Esophagus muscularis mucosa (tissue), 3 donors: Measurements from ENCODE around the gene ACVRL1.

ENCODE experiments used
- POLR2AphosphoS5 ChIP-seq, 2 donors: sonication (generic); formaldehyde crosslinking; IDR thresholded peaks; one replicate each; pipeline ENCODE4 v1.6.1; 2017; ENCODE audit warnings: antibody characterized with exemption in 2 of 2
- TF ChIP-seq, protein P1 (sequence below), 3 experiments: fragments of 200-600 bp in 2 of 3; fragments of 450-650 bp in 1 of 3; sonication (generic) in 2 of 3; IDR thresholded peaks; one replicate each; pipeline ENCODE4 v1.5.1; 2017 to 2019; ENCODE audit warnings: antibody characterized with exemption in 3 of 3, mild to moderate bottlenecking in 2 of 3, moderate library complexity in 1 of 3

DNA sequence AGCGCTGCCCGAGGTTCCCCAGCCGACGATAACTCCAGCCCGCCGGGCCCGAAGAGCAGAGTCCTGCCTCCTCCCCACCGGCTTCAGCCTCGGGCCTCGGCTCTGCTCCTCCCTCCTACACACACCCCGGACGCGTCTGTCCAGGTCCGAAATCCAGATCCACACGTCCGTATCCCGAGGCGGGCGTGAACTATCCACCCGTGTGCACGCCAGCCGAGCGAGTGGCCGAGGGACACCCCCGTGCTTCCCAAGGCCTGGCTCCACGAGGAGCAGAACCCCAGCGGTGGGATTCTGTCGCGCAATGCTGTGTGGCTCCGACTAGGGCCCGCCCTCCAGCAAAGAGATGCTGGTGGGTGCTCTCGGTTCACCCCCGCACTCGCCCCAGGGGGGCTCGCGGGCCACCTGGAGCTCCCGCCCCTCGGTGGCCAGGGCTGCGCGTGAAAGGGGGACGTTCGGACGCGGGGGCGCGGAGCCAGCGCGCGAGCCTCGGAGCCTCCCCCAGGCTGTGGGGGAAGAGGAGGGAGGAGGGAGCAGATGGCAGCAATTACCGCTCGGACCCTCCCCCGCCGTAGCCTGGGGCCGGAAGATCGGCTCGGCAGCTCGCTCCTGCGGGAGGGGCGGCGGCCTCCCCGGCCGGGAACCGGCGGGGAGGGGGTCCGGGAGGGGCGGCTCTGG, 38.3 kb upstream of the ACVRL1 start:
- TF ChIP-seq, protein P1, sequence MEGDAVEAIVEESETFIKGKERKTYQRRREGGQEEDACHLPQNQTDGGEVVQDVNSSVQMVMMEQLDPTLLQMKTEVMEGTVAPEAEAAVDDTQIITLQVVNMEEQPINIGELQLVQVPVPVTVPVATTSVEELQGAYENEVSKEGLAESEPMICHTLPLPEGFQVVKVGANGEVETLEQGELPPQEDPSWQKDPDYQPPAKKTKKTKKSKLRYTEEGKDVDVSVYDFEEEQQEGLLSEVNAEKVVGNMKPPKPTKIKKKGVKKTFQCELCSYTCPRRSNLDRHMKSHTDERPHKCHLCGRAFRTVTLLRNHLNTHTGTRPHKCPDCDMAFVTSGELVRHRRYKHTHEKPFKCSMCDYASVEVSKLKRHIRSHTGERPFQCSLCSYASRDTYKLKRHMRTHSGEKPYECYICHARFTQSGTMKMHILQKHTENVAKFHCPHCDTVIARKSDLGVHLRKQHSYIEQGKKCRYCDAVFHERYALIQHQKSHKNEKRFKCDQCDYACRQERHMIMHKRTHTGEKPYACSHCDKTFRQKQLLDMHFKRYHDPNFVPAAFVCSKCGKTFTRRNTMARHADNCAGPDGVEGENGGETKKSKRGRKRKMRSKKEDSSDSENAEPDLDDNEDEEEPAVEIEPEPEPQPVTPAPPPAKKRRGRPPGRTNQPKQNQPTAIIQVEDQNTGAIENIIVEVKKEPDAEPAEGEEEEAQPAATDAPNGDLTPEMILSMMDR (IDR thresholded peaks at IDR 0.05): no peak
- TF ChIP-seq POLR2AphosphoS5 (IDR thresholded peaks at IDR 0.05): no peak
